Testis (tissue), 2 donors: ENCODE data around the gene TESPA1.

Experiments
- POLR2A ChIP-seq: fragments of 450-650 bp; IDR thresholded peaks from one replicate; pipeline ENCODE4 v1.6.1; 2017; ENCODE audit warnings: antibody characterized with exemption, mild to moderate bottlenecking, moderate library complexity
- TF ChIP-seq, protein P1 (sequence below), 3 experiments: fragments of 450-650 bp in 2 of 3; fragments of 200-600 bp in 1 of 3; sonication (generic) in 1 of 3; IDR thresholded peaks; one replicate each; pipeline ENCODE4 v1.5.1; 2016 to 2019; ENCODE audit warnings: antibody characterized with exemption in 3 of 3, mild to moderate bottlenecking in 2 of 3, moderate library complexity in 1 of 3

DNA sequence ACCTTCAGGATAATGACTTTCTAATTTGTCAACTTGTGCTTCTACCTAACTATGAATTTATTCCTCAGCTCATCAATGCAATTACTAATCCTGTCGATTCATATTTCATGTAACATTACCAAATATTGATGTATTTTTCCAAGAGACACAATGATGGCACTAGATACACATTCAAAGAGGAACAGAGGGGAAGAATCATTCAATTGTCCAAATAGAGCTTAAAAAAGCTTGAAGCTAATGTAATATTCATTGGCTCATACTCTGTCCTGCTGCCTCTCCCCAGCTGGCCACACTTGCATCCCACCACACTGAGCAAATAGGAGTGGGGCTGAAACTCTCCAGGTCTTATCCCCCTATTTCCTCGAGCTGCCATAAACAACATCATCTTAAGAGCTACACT lies 9.3 kb downstream of the TESPA1 start:
- TF ChIP-seq, protein P1, sequence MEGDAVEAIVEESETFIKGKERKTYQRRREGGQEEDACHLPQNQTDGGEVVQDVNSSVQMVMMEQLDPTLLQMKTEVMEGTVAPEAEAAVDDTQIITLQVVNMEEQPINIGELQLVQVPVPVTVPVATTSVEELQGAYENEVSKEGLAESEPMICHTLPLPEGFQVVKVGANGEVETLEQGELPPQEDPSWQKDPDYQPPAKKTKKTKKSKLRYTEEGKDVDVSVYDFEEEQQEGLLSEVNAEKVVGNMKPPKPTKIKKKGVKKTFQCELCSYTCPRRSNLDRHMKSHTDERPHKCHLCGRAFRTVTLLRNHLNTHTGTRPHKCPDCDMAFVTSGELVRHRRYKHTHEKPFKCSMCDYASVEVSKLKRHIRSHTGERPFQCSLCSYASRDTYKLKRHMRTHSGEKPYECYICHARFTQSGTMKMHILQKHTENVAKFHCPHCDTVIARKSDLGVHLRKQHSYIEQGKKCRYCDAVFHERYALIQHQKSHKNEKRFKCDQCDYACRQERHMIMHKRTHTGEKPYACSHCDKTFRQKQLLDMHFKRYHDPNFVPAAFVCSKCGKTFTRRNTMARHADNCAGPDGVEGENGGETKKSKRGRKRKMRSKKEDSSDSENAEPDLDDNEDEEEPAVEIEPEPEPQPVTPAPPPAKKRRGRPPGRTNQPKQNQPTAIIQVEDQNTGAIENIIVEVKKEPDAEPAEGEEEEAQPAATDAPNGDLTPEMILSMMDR (IDR thresholded peaks at IDR 0.05) = no peak
- TF ChIP-seq POLR2A = no peak
